Measurements from ENCODE around the gene PEX16.
A peak's percentile ranks its signal among the peaks of the same experiment; 100 is the strongest.

- TF ChIP-seq CTCF (IDR thresholded peaks at IDR 0.05) (no peak), POLR2A (IDR thresholded peaks at IDR 0.05) (peak in 3 of 4 donors; percentile 18 to 66 (median 28))
Observed at GRCh38 chr11:45918331-45918941, 759 bp upstream of the PEX16 start.

Measured in esophagus squamous epithelium (tissue), 4 donors.